Measurements from ENCODE around the gene MYL7. TPM values are rescaled to one million over a fixed set of nuclear protein-coding genes. Genes with fewer than 3 reads are reported as not detected.

The MYL7 gene
- total RNA-seq, 4 donors from 2014 or later, result not detected

DNA sequence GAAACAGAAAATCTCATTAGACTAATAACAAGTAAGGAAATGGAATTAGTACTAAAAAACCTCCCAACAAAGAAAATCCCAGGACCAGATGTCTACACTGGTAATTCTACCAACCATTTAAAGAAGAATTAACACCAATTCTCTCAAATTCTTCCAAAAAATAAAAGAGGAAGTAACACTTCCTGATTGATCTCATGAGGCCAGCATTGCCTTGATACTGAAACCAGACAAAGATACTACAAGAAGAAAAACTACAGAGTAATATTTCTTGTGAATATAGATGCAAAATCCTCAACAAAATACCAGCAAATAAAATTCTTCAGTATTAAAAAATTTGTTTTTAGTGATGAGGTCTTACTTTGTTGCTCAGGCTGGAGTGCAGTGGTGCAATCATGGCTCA, 26.8 kb upstream of the MYL7 start:
- Histone ChIP-seq H3K27ac (no peak overlapping the region), H3K4me3 (replicated peaks in 1 of 3) (no peak overlapping the region)
- intact Hi-C loops (cut with DNase I), result no loop called here

GRCh38 chr7:44163591-44163990, 22.5 kb upstream of the MYL7 start:
- H3K27me3 ChIP-seq, result no peaks in the 10 kb centered on the region
- H3K36me3 ChIP-seq, result no peaks in the 10 kb centered on the region
- no peaks in the 10 kb centered on the region for H3K9me3 ChIP-seq
- H3K4me1 ChIP-seq, result peaks cover 8 to 26% of the 10 kb centered on the region in 2 donors
- 7 to 36% methylated on average over 1 of the region's 1 CpG for WGBS, 2 donors
- intact Hi-C loops (cut with DNase I), result no loop called here
- H3K4me3 ChIP-seq (replicated peaks in 1 of 3), result no peak overlapping the region
- peak; percentile 39 to 49 for DNase-seq
- TF ChIP-seq CTCF (IDR thresholded peaks at IDR 0.05) (no peak), POLR2A (IDR thresholded peaks at IDR 0.05) (no peak)
- no peak overlapping the region for H3K27ac ChIP-seq

More for the DNA sequence above, 26.8 kb upstream of the MYL7 start:
- Histone ChIP-seq H3K36me3 (no peaks in the 10 kb centered on the region), H3K4me1 (peaks cover 0 to 6% of the 10 kb centered on the region in 2 donors), H3K9me3 (no peaks in the 10 kb centered on the region), H3K27me3 (no peaks in the 10 kb centered on the region)
- DNase-seq, result no peak
- TF ChIP-seq POLR2A (IDR thresholded peaks at IDR 0.05) (no peak), CTCF (IDR thresholded peaks at IDR 0.05) (no peak)

DNA sequence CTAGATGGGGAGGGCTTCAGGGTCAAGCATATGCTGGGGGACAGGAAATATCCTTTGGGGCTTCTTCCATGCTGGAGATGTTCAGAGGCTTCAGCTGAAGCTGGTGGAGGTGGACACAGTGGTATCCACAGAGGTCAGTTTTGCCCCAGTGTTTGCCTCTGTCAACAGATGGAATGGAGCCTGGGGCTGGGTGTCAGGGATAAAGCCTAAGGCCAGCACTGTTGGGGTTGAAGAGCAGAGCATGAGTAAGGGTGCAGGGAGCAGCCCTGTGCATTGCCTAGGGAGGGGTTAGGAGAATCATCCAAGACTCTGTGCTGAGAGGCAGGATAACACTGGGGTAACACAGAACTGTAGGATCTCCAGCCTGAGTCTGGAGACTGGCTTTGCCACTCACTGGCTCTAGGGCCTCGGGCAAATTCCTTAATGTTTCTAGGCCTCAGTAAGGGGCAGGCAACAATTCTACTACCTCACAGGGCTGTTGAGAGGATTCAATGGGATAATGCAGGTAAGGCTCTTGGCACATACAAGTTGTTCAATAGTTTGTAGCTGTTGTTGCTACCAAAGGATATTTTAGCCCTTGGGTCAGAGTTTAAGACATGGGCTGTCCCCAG, 21.8 kb upstream of the MYL7 start:
- H3K4me3 ChIP-seq (replicated peaks in 1 of 3), result no peak overlapping the region
- no peaks in the 10 kb centered on the region for H3K36me3 ChIP-seq
- WGBS, 2 donors, result 56 to 71% methylated on average over 1 of the region's 1 CpG
- intact Hi-C loops (cut with DNase I), result no loop called here
- H3K27ac ChIP-seq, result no peak overlapping the region
- TF ChIP-seq CTCF (IDR thresholded peaks at IDR 0.05) (no peak), POLR2A (IDR thresholded peaks at IDR 0.05) (no peak)
- peaks cover 8 to 31% of the 10 kb centered on the region in 2 donors for H3K4me1 ChIP-seq
- no peaks in the 10 kb centered on the region for H3K9me3 ChIP-seq
- no peak for DNase-seq
- H3K27me3 ChIP-seq, result no peaks in the 10 kb centered on the region

DNA sequence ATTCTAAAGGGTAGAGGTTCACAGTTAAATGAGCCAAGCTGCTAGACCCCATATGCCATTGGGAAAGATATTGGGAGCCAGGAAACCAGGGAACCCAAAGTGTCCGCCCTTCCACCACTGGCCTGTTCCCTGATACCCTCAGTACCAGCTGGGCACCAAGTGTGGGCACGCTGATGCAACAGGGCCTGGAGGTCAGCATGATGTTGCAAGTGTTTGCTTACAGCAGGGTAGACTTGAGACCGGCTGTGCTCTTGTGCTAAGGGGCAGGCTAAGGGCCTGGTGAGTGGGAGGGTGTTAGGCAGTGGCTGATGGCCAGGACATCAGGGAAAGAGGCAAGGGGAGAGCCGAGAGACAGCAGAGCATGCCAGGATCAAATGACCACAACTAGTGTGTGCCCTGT, 21.0 kb upstream of the MYL7 start:
- DNase-seq, result no peak
- Histone ChIP-seq H3K27ac (no peak overlapping the region), H3K4me3 (replicated peaks in 1 of 3) (no peak overlapping the region), H3K9me3 (no peaks in the 10 kb centered on the region), H3K27me3 (no peaks in the 10 kb centered on the region), H3K36me3 (no peaks in the 10 kb centered on the region), H3K4me1 (peaks cover 8 to 31% of the 10 kb centered on the region in 2 donors)
- WGBS, 2 donors, result 83% methylated on average over 4 of the region's 4 CpGs
- intact Hi-C loops (cut with DNase I), result no loop called here
- TF ChIP-seq CTCF (IDR thresholded peaks at IDR 0.05) (no peak), POLR2A (IDR thresholded peaks at IDR 0.05) (no peak)

GRCh38 chr7:44161371-44161770, 20.2 kb upstream of the MYL7 start:
- 95 to 96% methylated on average over 2 of the region's 2 CpGs for WGBS, 2 donors
- H3K27ac ChIP-seq, result no peak overlapping the region
- intact Hi-C loops (cut with DNase I), result no loop called here
- no peaks in the 10 kb centered on the region for H3K9me3 ChIP-seq
- peaks cover 8 to 31% of the 10 kb centered on the region in 2 donors for H3K4me1 ChIP-seq
- no peaks in the 10 kb centered on the region for H3K27me3 ChIP-seq
- no peaks in the 10 kb centered on the region for H3K36me3 ChIP-seq
- no peak for TF ChIP-seq POLR2A (IDR thresholded peaks at IDR 0.05)
- no peak for TF ChIP-seq CTCF (IDR thresholded peaks at IDR 0.05)
- H3K4me3 ChIP-seq (replicated peaks in 1 of 3), result no peak overlapping the region
- DNase-seq, result no peak

Measured in thyroid gland (tissue), 4 donors.